ENCODE measurements around the gene MAP2K2.

The MAP2K2 gene

GRCh38 chr19:4100647-4101495, 23.1 kb downstream of the MAP2K2 start:
- H3K9me3 Mint-ChIP-seq: no peaks in the 10 kb centered on the region
- H3K4me1 Mint-ChIP-seq (ENCODE audit: low read depth): peaks cover 11% of the 10 kb centered on the region
- H3K36me3 Mint-ChIP-seq (ENCODE audit: low read depth): peaks cover 34% of the 10 kb centered on the region
- H3K27ac Mint-ChIP-seq: peak overlapping the region; percentile 45
- DNase-seq (ENCODE audit: low spot score): no peak
- H3K4me3 Mint-ChIP-seq: no peak overlapping the region
- H3K27me3 Mint-ChIP-seq (ENCODE audit: low read depth): no peaks in the 10 kb centered on the region

GRCh38 chr19:4099041-4099764, 24.7 kb downstream of the MAP2K2 start:
- DNase-seq (ENCODE audit: low spot score): no peak
- Mint-ChIP-seq H3K9me3 (no peaks in the 10 kb centered on the region), H3K27ac (no peak overlapping the region), H3K4me3 (no peak overlapping the region), H3K4me1 (ENCODE audit: low read depth) (no peaks in the 10 kb centered on the region), H3K36me3 (ENCODE audit: low read depth) (peaks cover 23% of the 10 kb centered on the region), H3K27me3 (ENCODE audit: low read depth) (no peaks in the 10 kb centered on the region)

GRCh38 chr19:4098493-4098892, 25.4 kb downstream of the MAP2K2 start:
- H3K27ac Mint-ChIP-seq: no peak overlapping the region
- peaks cover 4% of the 10 kb centered on the region for H3K4me1 Mint-ChIP-seq (ENCODE audit: low read depth)
- peaks cover 24% of the 10 kb centered on the region for H3K36me3 Mint-ChIP-seq (ENCODE audit: low read depth)
- DNase-seq (ENCODE audit: low spot score): no peak
- no peaks in the 10 kb centered on the region for H3K27me3 Mint-ChIP-seq (ENCODE audit: low read depth)
- no peaks in the 10 kb centered on the region for H3K9me3 Mint-ChIP-seq
- no peak overlapping the region for H3K4me3 Mint-ChIP-seq

- no peak for DNase-seq (ENCODE audit: low spot score)
- Mint-ChIP-seq H3K4me1 (ENCODE audit: low read depth) (peaks cover 5% of the 10 kb centered on the region), H3K27ac (no peak overlapping the region), H3K36me3 (ENCODE audit: low read depth) (peaks cover 27% of the 10 kb centered on the region), H3K27me3 (ENCODE audit: low read depth) (no peaks in the 10 kb centered on the region), H3K4me3 (no peak overlapping the region), H3K9me3 (no peaks in the 10 kb centered on the region)
Observed at GRCh38 chr19:4097501-4097900, 26.4 kb downstream of the MAP2K2 start.

GRCh38 chr19:4096049-4096892, 27.7 kb downstream of the MAP2K2 start:
- Mint-ChIP-seq H3K4me1 (ENCODE audit: low read depth) (peaks cover 5% of the 10 kb centered on the region), H3K36me3 (ENCODE audit: low read depth) (peaks cover 25% of the 10 kb centered on the region), H3K9me3 (no peaks in the 10 kb centered on the region), H3K27me3 (ENCODE audit: low read depth) (no peaks in the 10 kb centered on the region), H3K4me3 (no peak overlapping the region), H3K27ac (peak overlapping the region; percentile 45)
- DNase-seq (ENCODE audit: low spot score): no peak

- DNase-seq (ENCODE audit: low spot score): no peak
- Mint-ChIP-seq H3K4me3 (no peak overlapping the region), H3K36me3 (ENCODE audit: low read depth) (peaks cover 25% of the 10 kb centered on the region), H3K9me3 (no peaks in the 10 kb centered on the region), H3K4me1 (ENCODE audit: low read depth) (peaks cover 5% of the 10 kb centered on the region), H3K27me3 (ENCODE audit: low read depth) (no peaks in the 10 kb centered on the region), H3K27ac (no peak overlapping the region)
Observed at GRCh38 chr19:4095488-4095844, 28.5 kb downstream of the MAP2K2 start.

- Mint-ChIP-seq H3K27me3 (ENCODE audit: low read depth) (no peaks in the 10 kb centered on the region), H3K9me3 (no peaks in the 10 kb centered on the region), H3K4me3 (no peak overlapping the region), H3K36me3 (ENCODE audit: low read depth) (peaks cover 26% of the 10 kb centered on the region), H3K4me1 (ENCODE audit: low read depth) (peaks cover 8% of the 10 kb centered on the region), H3K27ac (no peak overlapping the region)
- DNase-seq (ENCODE audit: low spot score): no peak
Observed at GRCh38 chr19:4094761-4095487, 29.0 kb downstream of the MAP2K2 start.

- no peaks in the 10 kb centered on the region for H3K27me3 Mint-ChIP-seq (ENCODE audit: low read depth)
- no peak for DNase-seq (ENCODE audit: low spot score)
- no peaks in the 10 kb centered on the region for H3K9me3 Mint-ChIP-seq
- H3K36me3 Mint-ChIP-seq (ENCODE audit: low read depth): peaks cover 29% of the 10 kb centered on the region
- no peak overlapping the region for H3K4me3 Mint-ChIP-seq
- H3K4me1 Mint-ChIP-seq (ENCODE audit: low read depth): peaks cover 13% of the 10 kb centered on the region
- H3K27ac Mint-ChIP-seq: no peak overlapping the region
Observed at GRCh38 chr19:4094291-4094690, 29.6 kb downstream of the MAP2K2 start.

- peaks cover 18% of the 10 kb centered on the region for H3K4me1 Mint-ChIP-seq (ENCODE audit: low read depth)
- no peaks in the 10 kb centered on the region for H3K27me3 Mint-ChIP-seq (ENCODE audit: low read depth)
- H3K27ac Mint-ChIP-seq: peak overlapping the region; percentile 57
- peaks cover 28% of the 10 kb centered on the region for H3K36me3 Mint-ChIP-seq (ENCODE audit: low read depth)
- no peaks in the 10 kb centered on the region for H3K9me3 Mint-ChIP-seq
- no peak for DNase-seq (ENCODE audit: low spot score)
- no peak overlapping the region for H3K4me3 Mint-ChIP-seq
Observed at GRCh38 chr19:4093643-4094175, 30.2 kb downstream of the MAP2K2 start.

- Mint-ChIP-seq H3K4me1 (ENCODE audit: low read depth) (peaks cover 34% of the 10 kb centered on the region), H3K4me3 (peak overlapping the region; percentile 83), H3K27me3 (ENCODE audit: low read depth) (no peaks in the 10 kb centered on the region), H3K27ac (peak overlapping the region; percentile 95), H3K36me3 (ENCODE audit: low read depth) (peaks cover 14% of the 10 kb centered on the region), H3K9me3 (no peaks in the 10 kb centered on the region)
- DNase-seq (ENCODE audit: low spot score): no peak
Observed at GRCh38 chr19:4090356-4091220, 33.3 kb downstream of the MAP2K2 start.

GRCh38 chr19:4089946-4090345, 34.0 kb downstream of the MAP2K2 start:
- Mint-ChIP-seq H3K4me3 (peak overlapping the region; percentile 83), H3K36me3 (ENCODE audit: low read depth) (peaks cover 14% of the 10 kb centered on the region), H3K9me3 (no peaks in the 10 kb centered on the region)

GRCh38 chr19:4089400-4089908, 34.5 kb downstream of the MAP2K2 start:
- peak; percentile 78 for DNase-seq (ENCODE audit: low spot score)
- Mint-ChIP-seq H3K9me3 (no peaks in the 10 kb centered on the region), H3K4me3 (peak overlapping the region; percentile 83), H3K27me3 (ENCODE audit: low read depth) (no peaks in the 10 kb centered on the region), H3K27ac (peak overlapping the region; percentile 95), H3K36me3 (ENCODE audit: low read depth) (peaks cover 14% of the 10 kb centered on the region), H3K4me1 (ENCODE audit: low read depth) (peaks cover 38% of the 10 kb centered on the region)

More at GRCh38 chr19:4089946-4090345, 34.0 kb downstream of the MAP2K2 start:
- no peaks in the 10 kb centered on the region for H3K27me3 Mint-ChIP-seq (ENCODE audit: low read depth)
- no peak for DNase-seq (ENCODE audit: low spot score)
- peak overlapping the region; percentile 95 for H3K27ac Mint-ChIP-seq
- H3K4me1 Mint-ChIP-seq (ENCODE audit: low read depth): peaks cover 34% of the 10 kb centered on the region

All from T-helper 2 cell treated with Interferon-gamma antibody and Interleukin-4, amounts not matched to agents 5 μg/mL and 100 μg/mL, for 36 hours (primary cell).